Subcutaneous adipose tissue (tissue), 4 donors: Measurements from ENCODE around the gene ZNF534. TPM values are rescaled to one million over a fixed set of nuclear protein-coding genes. Genes with fewer than 3 reads are reported as not detected.

Experiments
- total RNA-seq, 4 donors: library from RNA; depleted of rRNA; stranded (reverse); fragments of >200 nt; gene quantifications; one replicate each; pipeline ENCODE4 v1.1.0, GENCODE V29; 2016
- TF ChIP-seq, protein P1 (sequence below): fragments of 450-650 bp; IDR thresholded peaks from one replicate; pipeline ENCODE4 v1.5.1; 2016; ENCODE audit warnings: low read depth, mild to moderate bottlenecking, control low read depth, antibody characterized with exemption, moderate library complexity

Gene ZNF534
- total RNA-seq, 4 donors from 2014 or later = 1.0 to 1.9 (median 1.5) TPM; not detected in 1

DNA sequence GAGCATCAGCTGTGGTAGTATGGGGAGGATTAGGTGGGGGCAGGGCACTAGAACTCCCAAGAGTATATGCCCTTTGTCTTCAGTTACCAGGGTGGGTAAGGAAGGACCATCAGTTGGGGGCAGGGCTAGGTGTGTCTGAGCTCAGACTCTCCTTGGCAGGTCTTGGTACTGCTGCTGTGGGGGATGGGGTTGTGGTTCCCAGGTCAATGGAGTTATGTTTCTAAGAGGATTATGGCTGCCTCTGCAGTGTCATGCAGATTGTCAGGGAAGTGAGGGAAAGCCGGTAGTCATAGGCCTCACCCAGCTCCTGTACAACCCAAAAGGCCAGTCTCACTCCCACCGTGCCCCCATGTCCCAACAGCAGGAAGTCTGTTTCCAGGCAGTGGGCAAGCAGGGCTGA lies 15.6 kb downstream of the ZNF534 start:
- TF ChIP-seq, protein P1, sequence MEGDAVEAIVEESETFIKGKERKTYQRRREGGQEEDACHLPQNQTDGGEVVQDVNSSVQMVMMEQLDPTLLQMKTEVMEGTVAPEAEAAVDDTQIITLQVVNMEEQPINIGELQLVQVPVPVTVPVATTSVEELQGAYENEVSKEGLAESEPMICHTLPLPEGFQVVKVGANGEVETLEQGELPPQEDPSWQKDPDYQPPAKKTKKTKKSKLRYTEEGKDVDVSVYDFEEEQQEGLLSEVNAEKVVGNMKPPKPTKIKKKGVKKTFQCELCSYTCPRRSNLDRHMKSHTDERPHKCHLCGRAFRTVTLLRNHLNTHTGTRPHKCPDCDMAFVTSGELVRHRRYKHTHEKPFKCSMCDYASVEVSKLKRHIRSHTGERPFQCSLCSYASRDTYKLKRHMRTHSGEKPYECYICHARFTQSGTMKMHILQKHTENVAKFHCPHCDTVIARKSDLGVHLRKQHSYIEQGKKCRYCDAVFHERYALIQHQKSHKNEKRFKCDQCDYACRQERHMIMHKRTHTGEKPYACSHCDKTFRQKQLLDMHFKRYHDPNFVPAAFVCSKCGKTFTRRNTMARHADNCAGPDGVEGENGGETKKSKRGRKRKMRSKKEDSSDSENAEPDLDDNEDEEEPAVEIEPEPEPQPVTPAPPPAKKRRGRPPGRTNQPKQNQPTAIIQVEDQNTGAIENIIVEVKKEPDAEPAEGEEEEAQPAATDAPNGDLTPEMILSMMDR = no peak

DNA sequence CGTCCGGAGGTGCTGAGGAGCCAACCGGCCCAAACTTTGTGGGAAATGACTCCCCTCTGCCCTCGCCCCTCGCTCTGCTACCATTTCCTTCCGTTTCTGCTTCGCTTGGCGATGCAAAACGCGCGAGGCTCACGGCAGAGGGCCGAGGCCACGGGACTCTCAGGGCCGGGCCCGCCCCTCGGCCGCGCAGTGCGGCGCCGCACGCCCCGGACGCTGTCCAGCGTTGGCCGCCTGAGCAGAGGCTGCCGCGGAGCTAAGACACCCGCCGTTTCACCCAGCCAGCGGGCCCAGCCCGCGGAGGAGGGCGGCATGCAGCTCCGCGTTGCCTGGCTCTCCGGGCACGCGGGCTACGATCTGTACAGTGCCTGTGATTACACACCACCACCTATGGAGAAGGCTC lies 22.3 kb downstream of the ZNF534 start:
- TF ChIP-seq, protein P1 = no peak

- TF ChIP-seq, protein P1 = no peak
Measured at GRCh38 chr19:52453324-52454094, 24.6 kb downstream of the ZNF534 start, which contains the start of gene ZNF578. Gene ZNF578, plus strand, starts transcription at chr19:52453553. Its CDS starts 48,293 bp downstream, at chr19:52501846.

DNA sequence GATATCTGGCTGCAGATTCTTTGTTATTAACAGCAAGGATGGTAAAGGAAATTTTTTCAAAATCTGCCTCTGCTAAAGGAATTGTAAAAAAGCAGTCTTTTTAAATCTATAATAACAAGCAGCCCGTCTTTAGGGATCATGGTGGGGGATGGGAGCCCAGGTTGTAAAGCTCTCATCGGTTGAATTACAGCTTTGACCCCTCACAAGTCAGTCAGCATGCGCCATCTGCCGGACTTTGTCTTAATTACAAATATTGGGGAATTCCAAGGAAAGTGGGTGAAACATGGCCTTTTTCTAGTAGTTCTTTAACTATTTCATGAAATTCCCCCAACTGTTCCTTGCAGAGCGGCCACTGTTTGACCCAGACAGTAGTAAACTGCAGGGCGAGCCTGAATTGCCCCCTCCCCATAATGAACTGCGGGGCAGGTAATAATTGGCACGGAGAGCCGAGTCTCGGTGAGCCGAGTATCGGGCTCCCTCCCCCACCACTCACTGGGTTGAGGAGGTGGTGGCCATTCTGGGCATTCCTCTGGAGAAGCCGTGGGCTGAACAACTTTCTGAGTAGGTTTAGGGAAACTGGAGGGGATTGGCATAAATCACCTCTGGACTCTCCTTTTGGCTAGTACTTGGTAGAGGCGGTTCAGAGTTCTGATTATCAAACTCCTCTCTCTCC lies 36.0 kb downstream of the ZNF534 start:
- TF ChIP-seq, protein P1 = no peak

- TF ChIP-seq, protein P1 = no peak
Measured at GRCh38 chr19:52473655-52474350, 44.9 kb downstream of the ZNF534 start.

GRCh38 chr19:52474351-52475127 lies 45.6 kb downstream of the ZNF534 start:
- TF ChIP-seq, protein P1 = no peak
